Adrenal gland (tissue), 5 donors: ENCODE results near the gene KCNK15.

Experiments used
- CTCF ChIP-seq, 6 experiments: fragments of 450-650 bp in 4 of 6; fragments of 200-600 bp in 2 of 6; sonication (generic) in 1 of 6; IDR thresholded peaks; 1 replicate in 5 of 6; 2 replicates in 1 of 6; pipeline versions ENCODE4 v1.5.1 to v1.8.0; 2016 to 2021; ENCODE audit warnings: antibody characterized with exemption in 6 of 6, mild to moderate bottlenecking in 2 of 6, moderate library complexity in 1 of 6
- POLR2A ChIP-seq, 2 donors: fragments of 450-650 bp; IDR thresholded peaks; one replicate each; pipeline ENCODE4 v1.6.1; 2017; ENCODE audit warnings: antibody characterized with exemption in 2 of 2, mild to moderate bottlenecking in 2 of 2, moderate library complexity in 1 of 2
- donor health status: DM: no; HTN: no; CAD: no.

- no peak for TF ChIP-seq CTCF (IDR thresholded peaks at IDR 0.05)
- TF ChIP-seq POLR2A (IDR thresholded peaks at IDR 0.05), result no peak
Observed at GRCh38 chr20:44719841-44720240, 25.8 kb upstream of the KCNK15 start.
